ENCODE measurements around the gene FGD5.

DNA sequence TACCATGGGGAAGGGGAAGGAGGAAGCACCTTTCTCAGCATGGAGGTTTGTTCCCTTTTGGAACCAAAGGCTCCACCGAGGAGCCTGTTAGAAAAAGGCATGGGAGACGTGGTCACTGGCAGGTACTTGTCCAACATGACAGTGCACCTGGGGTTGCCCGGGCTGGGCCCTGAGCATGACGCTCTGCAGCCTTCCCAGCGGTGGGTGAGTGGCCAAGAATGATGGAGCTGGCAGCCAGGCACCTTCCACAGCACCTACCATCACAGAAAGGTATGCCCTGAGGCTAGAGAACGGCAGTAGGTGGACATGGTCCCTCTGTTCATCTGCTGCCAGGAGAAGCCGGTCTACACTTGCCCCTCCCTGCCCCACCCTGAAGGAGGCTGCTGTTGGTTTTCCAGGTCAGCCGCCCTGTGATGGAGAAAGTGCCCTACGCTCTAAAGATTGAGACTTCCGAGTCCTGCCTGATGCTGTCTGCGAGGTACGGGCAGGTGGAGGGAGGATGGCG lies 99.6 kb downstream of the FGD5 start:
- TF ChIP-seq MXI1 (IDR thresholded peaks at IDR 0.05; ENCODE audit: low read depth, low read length) (no peak), RFX5 (IDR thresholded peaks at IDR 0.05; ENCODE audit: low read depth, low read length) (no peak), HNRNPUL1 (IDR thresholded peaks at IDR 0.05; ENCODE audit: low read length) (no peak), GTF2F1 (IDR thresholded peaks at IDR 0.05; ENCODE audit: low read depth, low read length) (no peak), POLR2A (conservative IDR thresholded peaks at IDR 0.05) (no peak), POLR2AphosphoS2 (IDR thresholded peaks at IDR 0.05; ENCODE audit: low read length) (no peak)

Measured in K562 (cell line).